Bronchus fibroblast of lung (primary cell): ENCODE data around the gene OR4K17. TPM values are rescaled to one million over a fixed set of nuclear protein-coding genes. Genes with fewer than 3 reads are reported as not detected.

Source experiments
- total RNA-seq: library from RNA; depleted of rRNA; stranded (reverse); fragments of >200 nt; gene quantifications from 2 replicates; pipeline ENCODE4 v1.2.3, GENCODE V29; 2015

The OR4K17 gene
- total RNA-seq = not detected in 2 replicates

GRCh38 chr14:20110438-20110837, at the start of gene OR4K17:
Gene OR4K17 (plus strand): TSS chr14:20110739. CDS start chr14:20117500, 6,761 bp downstream.

GRCh38 chr14:20138520-20138919, 28.0 kb downstream of the OR4K17 start, which contains the start of gene OR4N5:
Gene OR4N5 (plus strand): TSS chr14:20138820. CDS start chr14:20143736, 4,916 bp downstream.

Other genes with a start within 250 kb of the OR4K17 start
- not detected in 2 replicates for gene OR4K2, start 235.6 kb upstream of the OR4K17 start, total RNA-seq
- gene OR4K5, start 190.1 kb upstream of the OR4K17 start, total RNA-seq = not detected in 2 replicates
- not detected in 2 replicates for gene OR4K1, start 179.8 kb upstream of the OR4K17 start, total RNA-seq
- not detected in 2 replicates for gene OR4K15, start 135.1 kb upstream of the OR4K17 start, total RNA-seq
- not detected in 2 replicates for gene OR4Q2, start 108.6 kb upstream of the OR4K17 start, total RNA-seq
- not detected in 2 replicates for gene OR4K14, start 91.4 kb upstream of the OR4K17 start, total RNA-seq
- gene OR4K13, start 74.7 kb upstream of the OR4K17 start, total RNA-seq = not detected in 2 replicates
- not detected in 2 replicates for gene OR4L1, start 50.7 kb upstream of the OR4K17 start, total RNA-seq
- gene OR4N5, start 28.1 kb downstream of the OR4K17 start, total RNA-seq = not detected in 2 replicates
- not detected in 2 replicates for gene OR11G2, start 80.2 kb downstream of the OR4K17 start, total RNA-seq
- not detected in 2 replicates for gene OR11H6, start 113.0 kb downstream of the OR4K17 start, total RNA-seq
- gene OR11H7, start 118.2 kb downstream of the OR4K17 start, total RNA-seq = not detected in 2 replicates
- not detected in 2 replicates for gene OR11H4, start 128.5 kb downstream of the OR4K17 start, total RNA-seq
- 8.6 and 10.9 TPM in 2 replicates for gene TTC5, start 195.2 kb downstream of the OR4K17 start, total RNA-seq
- gene CCNB1IP1, start 222.5 kb downstream of the OR4K17 start, total RNA-seq = 51.6 and 53.7 TPM in 2 replicates
- gene PARP2, start 232.9 kb downstream of the OR4K17 start, total RNA-seq = 18.0 and 18.8 TPM in 2 replicates